PC-9 (cell line): Measurements from ENCODE around the gene PIGO.
A peak's percentile ranks its signal among the peaks of the same experiment; 100 is the strongest.

Experiments used
- EZH2 ChIP-seq: fragments of 200-600 bp; sonication (generic); IDR thresholded peaks from 2 replicates; pipeline ENCODE4 v1.8.0; 2017; ENCODE audit warnings: antibody characterized with exemption, low read depth
- TF ChIP-seq, protein P1 (sequence below): fragments of 200-600 bp; sonication (generic); conservative IDR thresholded peaks from 2 replicates; pipeline ENCODE4 v1.6.1; 2017; ENCODE audit warnings: mixed run types, antibody characterized with exemption, mild to moderate bottlenecking, moderate library complexity

DNA sequence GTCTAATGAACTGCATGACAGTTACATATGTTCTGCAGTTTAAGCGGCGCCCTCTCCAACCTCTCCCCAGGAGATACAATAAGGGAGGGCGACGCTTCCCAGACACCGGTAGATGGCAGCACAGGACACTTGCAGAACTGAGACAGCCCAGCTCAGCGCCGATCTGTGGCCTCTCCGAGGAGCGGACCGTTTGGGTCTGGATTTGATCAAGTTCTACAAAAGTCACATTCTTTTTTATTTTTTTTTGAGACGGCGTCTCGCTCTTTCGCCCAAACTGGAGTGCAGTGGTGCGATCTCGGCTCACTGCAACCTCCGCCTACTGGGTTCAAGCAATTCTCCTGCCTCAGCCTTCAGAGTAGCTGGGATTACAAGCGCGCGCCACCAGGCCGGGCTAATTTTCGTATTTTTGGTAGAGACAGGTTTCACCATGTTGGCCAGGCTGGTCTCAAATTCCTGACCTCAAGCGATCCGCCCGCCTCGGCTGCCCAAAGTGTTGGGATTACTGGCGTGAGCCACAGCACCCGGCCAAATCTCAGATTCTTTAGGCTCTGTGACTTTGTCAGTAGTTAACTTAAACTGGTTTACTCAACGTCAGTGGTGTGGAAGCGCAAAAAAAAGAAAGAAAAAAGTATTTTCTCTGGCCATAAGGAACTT is 20.6 kb upstream of the PIGO start:
- no peak for TF ChIP-seq EZH2
- TF ChIP-seq, protein P1, sequence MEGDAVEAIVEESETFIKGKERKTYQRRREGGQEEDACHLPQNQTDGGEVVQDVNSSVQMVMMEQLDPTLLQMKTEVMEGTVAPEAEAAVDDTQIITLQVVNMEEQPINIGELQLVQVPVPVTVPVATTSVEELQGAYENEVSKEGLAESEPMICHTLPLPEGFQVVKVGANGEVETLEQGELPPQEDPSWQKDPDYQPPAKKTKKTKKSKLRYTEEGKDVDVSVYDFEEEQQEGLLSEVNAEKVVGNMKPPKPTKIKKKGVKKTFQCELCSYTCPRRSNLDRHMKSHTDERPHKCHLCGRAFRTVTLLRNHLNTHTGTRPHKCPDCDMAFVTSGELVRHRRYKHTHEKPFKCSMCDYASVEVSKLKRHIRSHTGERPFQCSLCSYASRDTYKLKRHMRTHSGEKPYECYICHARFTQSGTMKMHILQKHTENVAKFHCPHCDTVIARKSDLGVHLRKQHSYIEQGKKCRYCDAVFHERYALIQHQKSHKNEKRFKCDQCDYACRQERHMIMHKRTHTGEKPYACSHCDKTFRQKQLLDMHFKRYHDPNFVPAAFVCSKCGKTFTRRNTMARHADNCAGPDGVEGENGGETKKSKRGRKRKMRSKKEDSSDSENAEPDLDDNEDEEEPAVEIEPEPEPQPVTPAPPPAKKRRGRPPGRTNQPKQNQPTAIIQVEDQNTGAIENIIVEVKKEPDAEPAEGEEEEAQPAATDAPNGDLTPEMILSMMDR = peak; percentile 79
